HG02885 (cell line): ENCODE measurements around the gene LAMA5.

Source experiments
- ATAC-seq: cut with Tn5 transposase; IDR thresholded peaks from one replicate; pipeline ENCODE4 v1.9.1; 2021; ENCODE audit warnings: mild to moderate bottlenecking; ENCODE audit not compliant: unreplicated experiment, poor library complexity

The LAMA5 gene

GRCh38 chr20:62319346-62319909 lies 47.7 kb downstream of the LAMA5 start:
- ATAC-seq, result no peak

DNA sequence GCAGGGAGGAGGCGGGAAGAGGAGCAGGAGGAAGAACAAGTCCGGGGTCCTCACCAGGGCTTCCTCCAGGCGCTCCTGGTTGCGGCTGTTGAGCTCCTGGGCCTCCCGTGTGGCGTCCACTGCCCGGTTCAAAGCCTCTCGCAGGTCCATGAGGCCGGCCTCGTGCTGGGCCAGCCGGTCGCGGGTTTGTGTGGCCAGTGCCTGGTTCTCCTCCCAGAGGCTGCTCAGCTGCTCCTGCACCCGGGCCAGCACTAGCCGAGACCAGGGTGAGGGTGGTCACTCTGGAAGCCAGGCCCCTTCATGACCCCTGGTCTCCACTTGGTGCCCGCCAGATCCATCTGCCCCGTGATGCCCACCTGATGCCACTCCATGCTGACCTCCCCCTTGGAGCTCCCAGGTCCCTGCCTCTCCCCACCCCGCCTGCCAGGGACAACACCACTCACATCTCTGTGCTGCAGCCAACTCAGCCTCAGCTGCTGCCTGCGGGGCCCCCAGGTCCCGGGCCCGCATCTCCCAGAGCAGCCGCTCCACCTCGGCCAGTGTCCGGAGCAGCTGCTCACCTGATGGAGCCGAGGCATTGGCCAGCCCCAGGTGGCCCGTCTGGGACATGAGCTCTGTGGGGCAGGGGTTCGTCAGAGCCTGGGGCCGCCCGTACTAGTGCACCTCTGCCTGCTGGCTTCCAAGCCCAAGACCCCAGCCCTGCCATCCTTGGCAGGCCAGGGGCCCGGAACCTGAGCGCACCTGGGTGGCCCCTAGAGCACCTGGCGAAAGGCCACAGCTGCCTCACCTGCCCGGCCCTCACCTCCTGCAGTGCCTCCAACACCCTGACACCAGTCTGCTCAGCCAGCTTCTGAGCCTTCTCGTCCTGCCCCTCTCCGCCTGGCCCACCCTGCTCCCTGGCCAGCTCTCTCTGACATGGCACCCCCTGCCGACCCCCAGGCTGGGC lies 48.4 kb downstream of the LAMA5 start:
- no peak for ATAC-seq

DNA sequence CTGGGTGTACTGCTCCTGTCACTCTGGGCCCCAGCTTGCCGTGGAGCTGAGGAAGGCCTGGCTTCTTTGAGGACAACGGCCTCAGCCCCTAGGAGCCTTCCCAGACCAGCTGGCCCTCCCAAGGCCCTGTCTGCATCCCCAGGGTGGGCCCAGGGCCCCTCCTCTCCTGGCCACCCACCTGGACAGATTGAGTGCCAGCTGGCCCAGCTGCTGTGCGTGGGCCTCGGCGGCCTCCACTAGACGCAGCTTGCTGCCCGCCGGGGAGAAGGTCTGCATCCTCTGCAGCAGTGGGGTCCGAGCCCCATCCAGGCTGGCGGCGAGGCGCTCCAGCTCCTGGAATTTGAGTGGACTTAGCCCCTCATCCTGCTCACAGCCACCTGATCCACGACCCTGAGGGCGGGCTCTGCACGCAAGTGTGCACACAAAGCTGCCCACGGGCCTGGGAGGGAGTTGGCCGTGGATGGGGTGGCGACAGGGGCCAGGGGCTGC lies 49.9 kb downstream of the LAMA5 start:
- ATAC-seq, result no peak

DNA sequence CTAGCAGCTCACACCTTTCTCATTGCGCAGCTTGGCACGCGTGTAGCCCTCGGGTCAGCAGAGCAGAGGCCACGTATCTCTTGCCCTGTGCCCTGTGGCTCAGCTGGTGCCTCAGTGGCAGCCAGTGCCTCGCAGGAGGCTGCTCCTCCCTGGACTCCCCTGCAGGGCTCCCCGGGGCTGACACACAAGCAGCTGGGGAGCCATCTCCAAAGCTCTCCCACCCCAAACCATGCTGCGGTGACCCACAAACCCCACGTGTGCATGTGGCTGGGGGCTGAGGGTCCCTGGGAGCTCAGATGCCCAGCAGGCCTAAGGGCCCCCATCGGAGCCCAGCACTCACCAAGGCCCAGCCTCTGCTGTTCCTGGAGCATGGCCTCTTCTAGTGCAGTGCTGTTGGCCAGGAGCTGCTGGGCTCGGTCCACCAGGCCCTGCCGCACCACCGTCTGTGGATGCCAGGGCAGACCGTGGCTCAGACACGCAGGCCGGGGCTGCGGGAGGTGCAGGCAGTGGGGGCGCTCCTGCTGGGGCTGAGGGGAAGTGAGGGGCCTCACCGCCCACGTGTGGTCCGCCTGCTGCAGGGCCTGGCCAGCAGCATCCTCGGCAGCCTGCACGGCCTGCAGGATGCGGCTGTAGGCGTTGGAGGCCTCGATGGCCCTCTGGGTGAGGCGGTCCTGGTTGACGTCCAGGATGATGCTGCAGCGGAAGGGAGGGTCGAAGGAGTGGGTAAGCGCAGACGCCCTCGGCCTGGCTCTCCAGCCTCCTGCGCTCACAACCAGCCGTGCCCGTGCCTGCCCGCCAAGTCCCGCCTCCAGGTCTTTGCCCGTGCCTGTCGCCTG lies 50.6 kb downstream of the LAMA5 start:
- ATAC-seq, result no peak

GRCh38 chr20:62315773-62316172 lies 51.3 kb downstream of the LAMA5 start:
- no peak for ATAC-seq

DNA sequence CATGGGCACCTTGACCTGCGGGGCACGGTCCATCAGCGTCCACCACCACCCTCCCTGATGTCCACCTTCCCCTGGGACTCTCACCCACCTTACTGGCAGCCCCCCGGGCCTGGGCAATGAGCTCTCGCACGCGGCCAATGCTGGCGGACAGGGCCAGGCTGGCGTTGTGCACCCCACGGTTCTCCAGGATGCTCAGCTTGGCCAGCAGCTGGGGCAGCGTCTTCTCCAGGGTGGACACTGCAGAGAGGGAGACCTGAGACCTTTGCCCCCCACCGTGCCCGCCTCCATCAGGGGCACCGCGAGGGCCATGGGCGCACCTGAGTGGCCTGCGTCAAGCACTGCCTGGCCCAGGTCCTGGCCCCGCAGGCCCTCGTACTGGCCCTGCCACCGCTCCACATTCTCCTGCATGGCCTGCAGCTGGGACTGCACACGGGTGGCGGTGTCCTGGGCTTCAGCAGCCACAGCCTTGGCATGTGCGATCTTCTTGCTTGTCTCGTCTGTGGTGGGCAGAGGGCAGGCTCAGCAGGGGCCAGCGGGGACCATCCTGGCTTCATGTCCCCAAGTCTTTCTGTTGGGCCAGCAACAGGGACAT lies 52.3 kb downstream of the LAMA5 start:
- ATAC-seq, result no peak

GRCh38 chr20:62314339-62314638 lies 52.8 kb downstream of the LAMA5 start:
- ATAC-seq, result no peak

DNA sequence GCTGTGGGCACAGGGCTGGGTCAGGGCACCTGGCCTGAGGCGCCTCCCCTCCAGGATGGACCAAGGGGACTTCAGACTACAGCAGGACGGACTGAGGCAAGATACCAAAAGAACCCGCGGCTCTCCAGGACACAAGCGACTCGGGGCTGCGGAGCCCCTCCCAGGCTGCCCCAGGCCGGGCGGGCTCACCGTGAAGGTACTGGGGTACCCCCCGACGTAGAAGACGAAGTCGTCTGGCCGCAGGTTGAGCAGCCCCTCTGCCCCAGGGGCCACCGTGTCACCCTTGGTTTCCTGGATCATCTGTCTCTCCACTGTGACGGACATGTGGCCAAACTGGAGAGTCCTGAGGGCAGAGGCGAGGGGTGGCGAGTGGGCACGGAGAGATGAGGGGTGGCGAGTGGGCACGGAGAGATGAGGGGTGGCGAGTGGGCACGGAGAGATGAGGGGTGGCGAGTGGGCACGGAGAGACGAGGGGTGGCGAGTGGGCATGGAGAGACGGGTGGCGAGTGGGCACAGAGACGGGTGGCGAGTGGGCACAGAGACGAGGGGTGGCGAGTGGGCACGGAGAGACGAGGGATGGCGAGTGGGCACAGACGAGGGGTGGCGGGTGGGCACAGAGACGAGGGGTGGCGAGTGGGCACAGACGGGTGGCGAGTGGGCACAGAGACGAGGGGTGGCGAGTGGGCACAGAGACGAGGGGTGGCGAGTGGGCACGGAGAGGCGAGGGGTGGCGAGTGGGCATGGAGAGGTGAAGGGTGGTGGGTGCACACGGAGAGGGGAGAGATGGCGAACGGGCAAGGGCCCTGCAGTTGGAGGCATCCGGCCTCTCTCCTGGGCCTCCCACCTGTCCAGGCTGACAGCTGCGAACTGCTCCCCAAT lies 53.4 kb downstream of the LAMA5 start:
- no peak for ATAC-seq

DNA sequence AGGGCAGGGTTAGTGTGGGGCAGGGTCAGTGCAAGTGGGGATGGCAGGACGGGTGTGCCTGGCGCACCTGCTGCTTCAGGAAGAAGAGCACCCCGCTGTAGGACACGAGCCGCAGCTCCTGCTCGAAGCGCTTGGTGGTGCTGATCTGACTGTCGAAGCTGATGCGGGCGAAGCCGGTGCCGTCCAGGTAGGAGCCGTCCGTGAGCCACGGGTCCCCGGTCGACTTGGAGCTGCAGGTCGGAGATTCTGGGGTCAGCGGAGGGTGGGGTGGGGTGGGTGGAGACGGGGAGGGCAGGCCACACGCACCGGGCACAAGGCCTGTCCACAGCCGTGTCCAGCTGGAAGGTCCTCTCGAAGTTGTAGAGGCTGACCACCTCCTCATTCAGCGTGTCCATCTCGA lies 54.1 kb downstream of the LAMA5 start:
- ATAC-seq, result no peak

DNA sequence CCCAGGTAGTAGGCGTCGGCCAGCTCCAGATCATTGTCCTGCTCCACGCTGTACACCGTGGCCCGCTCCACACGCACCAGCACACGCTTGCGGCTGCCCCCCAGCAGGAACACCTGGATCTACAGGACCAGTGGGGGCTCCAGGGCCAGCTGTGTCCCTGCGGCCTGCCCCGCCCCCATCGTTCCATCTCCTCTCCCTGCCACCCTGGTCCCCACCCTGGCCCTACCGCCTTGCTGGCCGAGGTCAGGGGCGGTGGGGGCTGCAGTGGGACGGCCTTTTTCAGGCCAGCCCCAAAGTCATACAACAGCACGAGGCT lies 54.5 kb downstream of the LAMA5 start:
- ATAC-seq, result no peak

GRCh38 chr20:62311832-62312661 lies 55.1 kb downstream of the LAMA5 start:
- ATAC-seq, result no peak

DNA sequence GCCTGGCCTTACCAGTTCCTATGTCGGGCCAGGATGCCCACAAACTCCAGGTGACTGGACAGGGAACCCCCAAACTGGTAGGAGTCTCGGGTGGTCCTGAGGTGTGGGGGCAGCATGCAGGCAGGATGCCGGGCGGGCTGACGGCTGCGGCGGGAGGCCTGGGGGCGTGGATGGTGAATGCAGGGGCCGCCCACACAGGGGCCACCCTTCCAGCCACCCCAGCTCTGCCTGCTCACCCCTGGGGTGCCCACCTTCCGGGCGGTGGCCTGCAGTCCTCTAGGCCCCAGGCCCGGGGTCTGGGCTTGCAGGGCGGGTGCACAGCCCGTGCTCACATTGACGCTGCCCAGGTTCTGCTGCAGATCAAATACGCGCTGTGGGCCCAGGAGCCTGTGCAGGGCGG lies 56.0 kb downstream of the LAMA5 start:
- no peak for ATAC-seq

DNA sequence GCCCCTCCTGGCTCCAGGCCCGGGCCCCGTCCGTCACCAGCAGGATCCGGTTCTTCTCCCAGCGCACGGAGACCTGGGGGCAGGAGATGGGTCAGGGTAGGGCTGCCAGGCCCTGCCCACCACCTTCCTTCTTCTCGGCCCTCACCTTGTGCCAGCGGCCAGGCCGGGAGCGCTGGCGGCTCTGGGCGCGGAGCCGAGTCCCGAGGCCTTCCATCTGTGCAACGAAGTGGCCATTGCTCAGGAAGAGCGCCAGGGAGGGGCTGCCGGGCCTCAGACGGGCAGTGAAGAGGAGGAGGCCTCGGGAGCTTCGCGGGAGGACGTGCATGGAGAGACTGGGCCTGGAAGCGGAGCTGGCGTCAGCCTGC lies 56.4 kb downstream of the LAMA5 start:
- no peak for ATAC-seq

DNA sequence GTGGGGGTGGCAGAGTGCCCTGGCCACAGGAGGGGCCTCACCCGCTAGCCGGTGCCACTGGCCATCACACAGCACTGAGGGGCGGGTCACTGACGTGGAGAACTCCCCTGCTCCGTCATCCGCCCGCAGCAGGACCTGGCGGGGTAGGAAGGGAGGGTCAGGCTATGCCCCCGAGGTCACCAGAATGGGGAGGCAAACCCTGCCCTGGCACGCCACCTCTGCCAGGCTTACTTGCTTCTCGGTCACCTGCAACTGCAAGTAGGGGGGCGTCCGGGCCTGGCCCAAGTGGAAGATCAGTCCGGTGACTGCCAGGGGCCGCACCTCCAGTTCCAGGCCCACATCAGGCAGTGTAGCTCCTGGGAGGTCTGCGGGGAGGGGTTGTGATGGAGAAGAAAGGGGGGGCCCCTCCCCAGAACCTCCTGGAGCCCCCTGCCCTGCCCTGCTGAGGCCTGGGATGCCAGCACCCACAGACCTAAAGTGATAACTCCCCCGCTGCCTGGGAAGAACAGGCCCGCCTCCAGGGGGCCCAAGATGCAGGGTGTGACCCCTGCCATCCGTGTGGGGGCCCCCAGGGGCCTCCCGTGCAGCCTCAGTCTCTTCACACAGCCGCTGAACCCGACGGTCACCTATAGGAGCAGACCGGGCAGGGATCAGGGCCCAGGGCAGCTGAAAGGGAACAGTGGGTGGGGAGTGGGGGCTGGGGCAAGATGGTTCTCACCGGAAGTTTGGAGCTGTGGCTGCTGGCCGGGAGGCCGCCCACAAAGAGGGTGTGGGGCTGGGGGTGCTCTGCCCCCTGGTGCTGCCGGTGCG lies 57.0 kb downstream of the LAMA5 start:
- ATAC-seq, result no peak

DNA sequence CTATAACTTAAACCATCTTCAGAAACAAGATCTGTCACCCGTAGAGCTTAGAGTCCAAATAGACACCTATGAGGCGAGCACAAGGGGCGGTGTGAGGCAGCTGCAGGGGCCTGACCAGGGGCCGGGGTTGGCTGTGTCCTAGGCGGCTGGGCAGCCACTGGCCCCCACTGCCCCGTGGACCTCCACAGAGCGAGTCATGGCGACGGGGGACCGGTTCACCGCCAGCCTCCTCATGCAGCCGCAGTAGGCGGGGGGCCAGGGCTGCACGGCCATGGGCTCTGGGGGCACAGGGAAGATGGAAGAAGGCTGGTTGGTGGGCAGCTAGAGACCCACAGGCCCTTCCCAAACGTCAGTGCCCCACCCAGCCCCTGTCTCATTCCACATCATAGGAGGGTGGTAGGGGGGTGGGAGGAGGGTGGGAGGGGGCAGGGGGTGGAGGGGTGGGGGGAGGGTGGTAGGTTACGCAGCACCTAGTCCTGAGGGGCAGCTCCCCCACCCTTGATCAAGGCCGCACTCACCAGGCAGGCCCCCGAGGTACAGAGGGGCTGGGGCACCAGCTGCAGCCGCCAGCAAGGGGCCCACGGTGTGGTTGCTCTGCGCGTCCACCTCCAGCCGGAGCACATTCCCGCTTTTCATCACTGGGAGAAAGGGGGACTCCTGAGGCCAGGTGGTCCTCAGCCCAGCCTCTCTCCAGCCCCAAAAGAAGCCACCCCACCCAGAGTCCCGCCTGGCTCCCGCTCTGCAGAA lies 57.7 kb downstream of the LAMA5 start:
- ATAC-seq, result no peak

DNA sequence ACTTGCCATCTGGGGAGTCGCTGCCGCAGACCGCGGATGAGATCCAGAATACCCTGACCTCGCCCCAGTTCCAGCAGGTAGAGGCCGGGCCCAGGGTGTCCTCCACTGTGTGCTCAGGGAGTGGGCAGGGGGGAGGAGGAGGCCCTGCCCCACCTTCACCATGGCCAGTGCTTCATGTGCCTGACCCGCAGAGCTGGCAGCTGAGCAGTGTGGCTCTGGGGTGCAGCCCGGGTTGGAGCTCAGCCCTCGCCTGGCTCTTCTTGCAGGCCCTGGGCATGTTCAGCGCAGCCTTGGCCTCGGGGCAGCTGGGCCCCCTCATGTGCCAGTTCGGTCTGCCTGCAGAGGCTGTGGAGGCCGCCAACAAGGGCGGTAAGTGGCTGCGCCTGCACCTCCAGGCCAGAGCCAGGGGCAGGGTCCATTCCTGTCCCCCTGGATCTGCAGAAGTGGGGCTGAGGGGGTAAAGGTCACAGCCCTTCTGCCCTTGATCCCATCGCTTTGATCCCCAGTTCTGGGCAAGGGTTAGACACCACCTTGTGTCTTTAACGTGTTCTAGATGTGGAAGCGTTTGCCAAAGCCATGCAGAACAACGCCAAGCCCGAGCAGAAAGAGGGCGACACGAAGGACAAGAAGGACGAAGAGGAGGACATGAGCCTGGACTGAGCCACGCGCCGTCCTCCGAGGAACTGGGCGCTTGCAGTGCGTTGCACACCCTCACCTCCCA lies 58.9 kb downstream of the LAMA5 start:
- no peak for ATAC-seq
